DOHH2 (cell line): ENCODE data around the gene SENP2.

Source experiments
- H3F3A ChIP-seq: fragments of 200-600 bp; sonication (generic), shearing (Covaris generic); 2 replicates; pipeline ENCODE4 v1.6.0; 2016; ENCODE audit warnings: antibody characterized with exemption, mild to moderate bottlenecking; ENCODE audit not compliant: control insufficient read depth, insufficient read depth
- H3K27ac ChIP-seq: fragments of 200-600 bp; sonication (generic); 2 replicates; pipeline ENCODE4 v1.5.1; 2014; ENCODE audit warnings: low read depth, mild to moderate bottlenecking, low read length, moderate library complexity
- H3K27me3 ChIP-seq: fragments of 200-600 bp; sonication (generic); 2 replicates; pipeline ENCODE4 v1.6.1; 2014; ENCODE audit warnings: mild to moderate bottlenecking, low read length, mixed read lengths; ENCODE audit not compliant: control insufficient read depth
- H3K36me3 ChIP-seq: fragments of 200-600 bp; sonication (generic); 2 replicates; pipeline ENCODE4 v1.6.1; 2014; ENCODE audit warnings: mild to moderate bottlenecking, low read length, moderate library complexity, mixed read lengths; ENCODE audit not compliant: control insufficient read depth
- H3K4me1 ChIP-seq: fragments of 200-600 bp; sonication (generic); 2 replicates; pipeline ENCODE4 v1.6.1; 2014; ENCODE audit warnings: mild to moderate bottlenecking, low read length, mixed read lengths; ENCODE audit not compliant: control insufficient read depth
- H3K4me2 ChIP-seq: fragments of 200-600 bp; sonication (generic); 2 replicates; pipeline ENCODE4 v1.6.0; 2014; ENCODE audit warnings: mild to moderate bottlenecking, low read length, moderate library complexity
- H3K4me3 ChIP-seq: fragments of 200-600 bp; sonication (generic); 2 replicates; pipeline ENCODE4 v1.5.1; 2014; ENCODE audit warnings: mild to moderate bottlenecking, low read length, mixed read lengths
- H3K79me2 ChIP-seq: fragments of 200-600 bp; sonication (generic); 2 replicates; pipeline ENCODE4 v1.6.1; 2014; ENCODE audit warnings: mild to moderate bottlenecking, low read length, mixed read lengths; ENCODE audit not compliant: control insufficient read depth
- H3K9me2 ChIP-seq: fragments of 200-600 bp; sonication (generic); replicated peaks from 2 replicates; pipeline ENCODE4 v1.6.1; 2014; ENCODE audit warnings: mild to moderate bottlenecking, low read length, mixed read lengths; ENCODE audit not compliant: control insufficient read depth
- H3K9me3 ChIP-seq: fragments of 200-600 bp; sonication (generic); 2 replicates; pipeline ENCODE4 v1.6.1; 2014; ENCODE audit warnings: antibody characterized with exemption, low read length, mixed read lengths; ENCODE audit not compliant: control insufficient read depth, insufficient read depth
- H4K20me1 ChIP-seq: fragments of 200-600 bp; sonication (generic); 2 replicates; pipeline ENCODE4 v1.6.0; 2014; ENCODE audit warnings: low read depth, mild to moderate bottlenecking, antibody characterized with exemption, low read length, moderate library complexity; ENCODE audit not compliant: control insufficient read depth, insufficient read depth
- EZH2phosphoT487 ChIP-seq: fragments of 200-600 bp; sonication (generic); IDR thresholded peaks from 2 replicates; pipeline ENCODE4 v1.6.1; 2017; ENCODE audit warnings: borderline replicate concordance, mild to moderate bottlenecking, antibody characterized with exemption, low read length, moderate library complexity, mixed read lengths
- TF ChIP-seq, protein P1 (sequence below): fragments of 200-600 bp; sonication (generic); IDR thresholded peaks from one replicate; pipeline ENCODE4 v1.5.1; 2014; ENCODE audit warnings: antibody characterized with exemption, mild to moderate bottlenecking, low read depth, low read length; ENCODE audit not compliant: poor library complexity, severe bottlenecking

SENP2 gene

GRCh38 chr3:185623939-185624665 lies 38.0 kb downstream of the SENP2 start:
- no peak overlapping the region for H3K4me2 ChIP-seq
- H3K9me3 ChIP-seq, result no peaks in the 10 kb centered on the region
- H3K27ac ChIP-seq, result no peak overlapping the region
- no peak for TF ChIP-seq EZH2phosphoT487
- TF ChIP-seq, protein P1, sequence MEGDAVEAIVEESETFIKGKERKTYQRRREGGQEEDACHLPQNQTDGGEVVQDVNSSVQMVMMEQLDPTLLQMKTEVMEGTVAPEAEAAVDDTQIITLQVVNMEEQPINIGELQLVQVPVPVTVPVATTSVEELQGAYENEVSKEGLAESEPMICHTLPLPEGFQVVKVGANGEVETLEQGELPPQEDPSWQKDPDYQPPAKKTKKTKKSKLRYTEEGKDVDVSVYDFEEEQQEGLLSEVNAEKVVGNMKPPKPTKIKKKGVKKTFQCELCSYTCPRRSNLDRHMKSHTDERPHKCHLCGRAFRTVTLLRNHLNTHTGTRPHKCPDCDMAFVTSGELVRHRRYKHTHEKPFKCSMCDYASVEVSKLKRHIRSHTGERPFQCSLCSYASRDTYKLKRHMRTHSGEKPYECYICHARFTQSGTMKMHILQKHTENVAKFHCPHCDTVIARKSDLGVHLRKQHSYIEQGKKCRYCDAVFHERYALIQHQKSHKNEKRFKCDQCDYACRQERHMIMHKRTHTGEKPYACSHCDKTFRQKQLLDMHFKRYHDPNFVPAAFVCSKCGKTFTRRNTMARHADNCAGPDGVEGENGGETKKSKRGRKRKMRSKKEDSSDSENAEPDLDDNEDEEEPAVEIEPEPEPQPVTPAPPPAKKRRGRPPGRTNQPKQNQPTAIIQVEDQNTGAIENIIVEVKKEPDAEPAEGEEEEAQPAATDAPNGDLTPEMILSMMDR, result no peak
- no peaks in the 10 kb centered on the region for H3K79me2 ChIP-seq
- H3K27me3 ChIP-seq, result no peaks in the 10 kb centered on the region
- no peaks in the 10 kb centered on the region for H3K9me2 ChIP-seq
- H3K4me1 ChIP-seq, result no peaks in the 10 kb centered on the region
- no peaks in the 10 kb centered on the region for H4K20me1 ChIP-seq
- H3K4me3 ChIP-seq, result no peak overlapping the region
- H3K36me3 ChIP-seq, result peaks cover 33% of the 10 kb centered on the region
- H3F3A ChIP-seq, result no peaks in the 10 kb centered on the region

DNA sequence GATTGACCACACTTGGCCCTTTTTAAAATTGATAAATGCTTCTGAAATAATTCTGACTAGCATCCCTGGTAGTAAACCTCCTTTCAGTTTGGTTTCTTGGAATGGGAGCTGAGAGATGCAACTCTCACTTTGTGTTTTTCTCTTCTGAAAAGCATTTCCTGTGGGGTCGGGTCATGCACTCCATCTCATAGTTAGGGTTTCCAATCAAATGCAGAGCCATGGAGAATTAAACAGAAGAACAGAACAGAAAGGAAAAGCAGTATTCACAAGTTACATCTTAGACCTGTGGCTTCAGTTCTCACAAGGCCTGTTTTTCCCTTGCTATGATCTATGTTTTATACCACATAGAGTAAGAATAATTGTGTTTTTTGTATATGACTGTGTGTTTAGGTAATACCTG lies 39.7 kb downstream of the SENP2 start:
- TF ChIP-seq, protein P1, result no peak
- H3K27ac ChIP-seq, result no peak overlapping the region
- peaks cover 39% of the 10 kb centered on the region for H3K36me3 ChIP-seq
- H3K4me1 ChIP-seq, result no peaks in the 10 kb centered on the region
- no peaks in the 10 kb centered on the region for H3K9me2 ChIP-seq
- no peak overlapping the region for H3K4me2 ChIP-seq
- no peaks in the 10 kb centered on the region for H3K79me2 ChIP-seq
- no peak overlapping the region for H3K4me3 ChIP-seq
- H4K20me1 ChIP-seq, result no peaks in the 10 kb centered on the region
- no peaks in the 10 kb centered on the region for H3F3A ChIP-seq
- no peaks in the 10 kb centered on the region for H3K27me3 ChIP-seq
- H3K9me3 ChIP-seq, result no peaks in the 10 kb centered on the region

DNA sequence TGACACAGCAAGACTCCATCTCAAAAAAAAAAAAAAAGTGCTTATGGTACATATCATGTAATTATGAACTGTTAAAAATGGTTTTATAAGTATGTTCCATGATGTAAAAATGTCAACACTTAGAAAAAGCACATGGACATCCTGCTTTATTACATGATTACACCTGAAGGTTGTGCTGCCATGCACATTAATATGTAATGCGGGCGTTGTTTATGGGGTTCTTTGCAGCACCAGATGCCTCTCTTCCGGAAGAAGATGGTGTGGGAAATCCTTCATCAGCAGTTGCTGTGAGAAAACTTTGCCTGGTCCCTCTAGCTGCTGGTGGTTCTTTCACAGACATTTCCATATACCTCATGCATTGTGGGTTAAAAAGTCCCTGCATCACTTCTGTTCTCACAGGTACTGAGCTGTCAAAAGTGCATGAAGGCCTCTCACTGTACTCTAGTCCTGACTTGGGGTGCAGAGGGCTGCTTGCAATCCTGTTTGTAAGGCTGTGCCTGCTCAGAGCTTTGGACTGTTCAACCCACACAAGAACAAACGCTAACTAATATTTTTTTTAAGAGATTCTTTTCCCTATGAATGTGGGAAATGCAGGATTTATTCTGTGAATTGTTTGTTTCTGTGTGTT lies 43.6 kb downstream of the SENP2 start:
- Histone ChIP-seq H3F3A (no peaks in the 10 kb centered on the region), H3K9me2 (no peaks in the 10 kb centered on the region), H3K27me3 (no peaks in the 10 kb centered on the region), H3K79me2 (no peaks in the 10 kb centered on the region), H3K4me2 (no peak overlapping the region), H3K4me3 (no peak overlapping the region), H3K27ac (no peak overlapping the region), H3K36me3 (peaks cover 22% of the 10 kb centered on the region), H3K9me3 (no peaks in the 10 kb centered on the region), H3K4me1 (no peaks in the 10 kb centered on the region), H4K20me1 (no peaks in the 10 kb centered on the region)
- no peak for TF ChIP-seq EZH2phosphoT487
- TF ChIP-seq, protein P1, result no peak
